ENCODE data around the gene ANKRD12.

GRCh38 chr18:9321736-9322135 is 185.2 kb downstream of the ANKRD12 start:
- no peak for TF ChIP-seq POLR2A (IDR thresholded peaks at IDR 0.05)
- no peak for TF ChIP-seq EP300 (IDR thresholded peaks at IDR 0.05)
- TF ChIP-seq CTCF (IDR thresholded peaks at IDR 0.05) = no peak
